HCT116 (cell line): Measurements from ENCODE around the gene MED26. TPM values are rescaled to one million over a fixed set of nuclear protein-coding genes. Genes with fewer than 3 reads are reported as not detected.

Source experiments
- ATAC-seq: fragments of 200-7000 bp; cut with Tn5 transposase; 2 replicates; pipeline ENCODE4 v1.9.1; 2020; ENCODE audit warnings: mild to moderate bottlenecking, moderate library complexity
- BruUV-seq: library from RNA; stranded (reverse); fragments of 400-500 nt; replicated peaks from 2 replicates; lab custom pipeline; 2021; lab: Mats Ljungman, UMichigan
- CTCF ChIA-PET: fragments of 300-600 bp; sonication (Branson Sonifier 250); formaldehyde crosslinking; loops from one replicate; lab custom pipeline; 2021; ENCODE audit warnings: antibody characterized with exemption; lab: Charles Lee
- POLR2A ChIA-PET: fragments of 300-600, 350-600 bp; sonication (Branson Sonifier 250); formaldehyde crosslinking; loops from one replicate; lab custom pipeline; 2021; ENCODE audit warnings: antibody characterized with exemption; lab: Charles Lee
- RAD21 ChIA-PET, 2 experiments: fragments of 300-600 bp; sonication (Branson Sonifier 250); formaldehyde crosslinking; loops; one replicate each; lab custom pipeline; 2023; ENCODE audit warnings: low total read pairs in 2 of 2; ENCODE audit not compliant: uncharacterized antibody in 2 of 2, unreplicated experiment in 2 of 2, low non-redundant PET in 1 of 2; lab: Charles Lee
- DNase-seq: peaks from one replicate; pipeline ENCODE4 v3.0.0-alpha.2; 2010; ENCODE audit warnings: low read depth, low spot score
- H2AFZ ChIP-seq: fragments of 200-600 bp; shearing (Covaris generic), sonication (generic); 2 replicates; pipeline ENCODE4 v1.6.1; 2017; ENCODE audit warnings: low read depth, mixed run types, mixed read lengths, antibody characterized with exemption, low read length; ENCODE audit not compliant: poor library complexity, severe bottlenecking
- H3K27ac ChIP-seq: 2 replicates; pipeline ENCODE4 v1.5.1; 2012; ENCODE audit warnings: low read depth, low read length
- H3K27me3 ChIP-seq: fragments of 200-600 bp; sonication (generic); 2 replicates; pipeline ENCODE4 v1.6.1; 2016; ENCODE audit warnings: mixed run types, low read length, mixed read lengths; ENCODE audit not compliant: insufficient read depth
- H3K36me3 ChIP-seq, 2 experiments: fragments of 200-500 bp in 1 of 2; fragments of 200-600 bp in 1 of 2; sonication (Bioruptor generic) in 1 of 2; sonication (generic) in 1 of 2; 2 replicates each; pipeline versions ENCODE4 v1.5.1 to v1.6.1; 2014 to 2016; ENCODE audit warnings: low read length in 2 of 2, inconsistent platforms in 1 of 2, mixed read lengths in 1 of 2, mixed run types in 1 of 2; ENCODE audit not compliant: insufficient read depth in 2 of 2, control insufficient read depth in 1 of 2
- H3K4me1 ChIP-seq, 2 experiments: fragments of 200-600 bp in 1 of 2; sonication (generic) in 1 of 2; 2 replicates each; pipeline versions ENCODE4 v1.5.1 to v1.6.1; 2012 to 2017; ENCODE audit warnings: low read length in 2 of 2, inconsistent platforms in 1 of 2, mild to moderate bottlenecking in 1 of 2, mixed read lengths in 1 of 2, mixed run types in 1 of 2, moderate library complexity in 1 of 2; ENCODE audit not compliant: insufficient read depth in 2 of 2, control insufficient read depth in 1 of 2
- H3K4me2 ChIP-seq: fragments of 200-600 bp; sonication (generic); 2 replicates; pipeline ENCODE4 v1.6.1; 2017; ENCODE audit warnings: mixed run types, low read length, mixed read lengths
- H3K4me3 ChIP-seq, 2 experiments: fragments of 200-600 bp in 1 of 2; sonication (generic) in 1 of 2; replicated peaks in 1 of 2; 2 replicates each; pipeline ENCODE4 v1.5.1; 2011 to 2016; ENCODE audit warnings: low read length in 2 of 2, control low read depth in 1 of 2, low read depth in 1 of 2, mild to moderate bottlenecking in 1 of 2, mixed read lengths in 1 of 2, mixed run types in 1 of 2
- H3K79me2 ChIP-seq: fragments of 200-600 bp; sonication (generic); 2 replicates; pipeline ENCODE4 v1.6.1; 2017; ENCODE audit warnings: mild to moderate bottlenecking, mixed run types, low read length, moderate library complexity, mixed read lengths; ENCODE audit not compliant: insufficient read depth
- H3K9ac ChIP-seq: fragments of 200-600 bp; sonication (generic); 2 replicates; pipeline ENCODE4 v1.6.1; 2016; ENCODE audit warnings: low read length, mixed read lengths
- H3K9me2 ChIP-seq: fragments of 200-600 bp; sonication (generic), shearing (Covaris generic); 2 replicates; pipeline ENCODE4 v1.6.1; 2017; ENCODE audit warnings: mixed run types, mild to moderate bottlenecking, moderate library complexity; ENCODE audit not compliant: insufficient read depth
- H3K9me3 ChIP-seq, 2 experiments: fragments of 200-500 bp in 1 of 2; fragments of 200-600 bp in 1 of 2; sonication (Bioruptor generic) in 1 of 2; sonication (generic) in 1 of 2; 2 replicates each; pipeline ENCODE4 v1.6.1; 2014 to 2017; ENCODE audit warnings: low read length in 2 of 2, mixed read lengths in 2 of 2, inconsistent platforms in 1 of 2, low read depth in 1 of 2, mild to moderate bottlenecking in 1 of 2, mixed run types in 1 of 2, moderate library complexity in 1 of 2; ENCODE audit not compliant: control insufficient read depth in 1 of 2, insufficient read depth in 1 of 2
- H4K20me1 ChIP-seq: fragments of 200-600 bp; sonication (generic), shearing (Covaris generic); 2 replicates; pipeline ENCODE4 v1.6.1; 2017; ENCODE audit warnings: mixed run types, mild to moderate bottlenecking, moderate library complexity; ENCODE audit not compliant: insufficient read depth
- CBX3 ChIP-seq: IDR thresholded peaks from 2 replicates; pipeline ENCODE4 v1.6.1; 2012; ENCODE audit warnings: low read depth
- EGR1 ChIP-seq: IDR thresholded peaks from 2 replicates; pipeline ENCODE4 v1.6.1; 2012; ENCODE audit warnings: low read depth
- FOSL1 ChIP-seq: IDR thresholded peaks from 2 replicates; pipeline ENCODE4 v1.6.1; 2012; ENCODE audit warnings: low read depth
- RAD21 ChIP-seq: IDR thresholded peaks from 2 replicates; pipeline ENCODE4 v1.6.1; 2012; ENCODE audit warnings: low read depth, mild to moderate bottlenecking
- SP1 ChIP-seq: IDR thresholded peaks from 2 replicates; pipeline ENCODE4 v1.6.1; 2012; ENCODE audit warnings: low read depth
- TCF7L2 ChIP-seq: IDR thresholded peaks from 2 replicates; pipeline ENCODE4 v1.7.0; 2011; ENCODE audit warnings: borderline replicate concordance, inconsistent platforms; ENCODE audit not compliant: insufficient read depth, insufficient read length; ENCODE audit errors: extremely low read depth
- YY1 ChIP-seq: IDR thresholded peaks from 2 replicates; pipeline ENCODE4 v1.6.1; 2011; ENCODE audit warnings: low read length, low read depth, moderate library complexity, mild to moderate bottlenecking; ENCODE audit not compliant: insufficient replicate concordance; ENCODE audit errors: extremely low read depth
- ZFX ChIP-seq: fragments of 450-650 bp; IDR thresholded peaks from 2 replicates; pipeline ENCODE4 v1.6.1; 2017
- ZNF274 ChIP-seq: fragments of 200-500 bp; sonication (Bioruptor generic); IDR thresholded peaks from 2 replicates; pipeline ENCODE4 v1.6.1; 2014; ENCODE audit warnings: mild to moderate bottlenecking, low read depth, low read length, inconsistent platforms
- intact Hi-C: fragments of 100-400 bp; cut with micrococcal nuclease; formaldehyde crosslinking; loops from 2 replicates; pipeline ENCODE4 v1.10.0; 2022
- total RNA-seq: library from RNA; stranded (reverse); gene quantifications from one replicate; pipeline ENCODE4 v1.2.1, GENCODE V29; 2021; ENCODE audit not compliant: unreplicated experiment
- TF ChIP-seq, protein P1 (sequence below): IDR thresholded peaks from 2 replicates; pipeline ENCODE4 v1.6.1; 2011; ENCODE audit warnings: mild to moderate bottlenecking, low read length, moderate library complexity; ENCODE audit not compliant: insufficient replicate concordance; ENCODE audit errors: extremely low read depth
- TF ChIP-seq, protein P2 (sequence below), 3 experiments: fragments of 200-600 bp in 1 of 3; sonication (generic) in 1 of 3; IDR thresholded peaks in 2 of 3; conservative IDR thresholded peaks in 1 of 3; 2 replicates each; pipeline ENCODE4 v1.5.1; 2012 to 2017; ENCODE audit warnings: low read depth in 2 of 3, low read length in 2 of 3, antibody characterized with exemption in 1 of 3, borderline replicate concordance in 1 of 3, control low read depth in 1 of 3, mild to moderate bottlenecking in 1 of 3, mixed read lengths in 1 of 3, mixed run types in 1 of 3, moderate library complexity in 1 of 3; ENCODE audit not compliant: insufficient read depth in 1 of 3
- TF ChIP-seq, protein P3 (sequence below): IDR thresholded peaks from 2 replicates; pipeline ENCODE4 v1.6.1; 2012; ENCODE audit warnings: low read depth

Gene MED26
- total RNA-seq, 1 experiment from 2014 or later, result 13.3 TPM

DNA sequence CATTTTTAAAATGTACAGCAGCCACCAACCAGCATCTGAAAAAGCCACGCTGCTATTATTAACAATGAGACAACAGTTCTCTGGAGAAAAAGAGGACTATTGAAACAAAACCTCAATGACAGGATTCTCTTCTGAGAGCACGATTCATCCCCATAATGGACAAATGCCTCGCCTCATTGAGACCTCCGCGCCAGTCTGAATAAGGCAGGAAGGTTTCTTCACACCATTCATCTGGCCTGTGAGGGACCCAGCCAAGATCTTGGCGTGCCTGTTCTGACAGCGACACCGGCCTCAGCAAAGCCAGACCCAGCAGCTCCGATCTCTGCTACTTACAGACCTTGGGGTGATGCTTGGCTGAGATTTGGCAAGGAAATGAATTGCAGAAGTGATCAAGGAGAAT is 17.1 kb upstream of the MED26 start:
- TF ChIP-seq TCF7L2 (no peak), ZNF274 (no peak), YY1 (no peak), RAD21 (no peak), SP1 (no peak), CBX3 (no peak), FOSL1 (no peak), ZFX (no peak), EGR1 (no peak)
- TF ChIP-seq, protein P1, sequence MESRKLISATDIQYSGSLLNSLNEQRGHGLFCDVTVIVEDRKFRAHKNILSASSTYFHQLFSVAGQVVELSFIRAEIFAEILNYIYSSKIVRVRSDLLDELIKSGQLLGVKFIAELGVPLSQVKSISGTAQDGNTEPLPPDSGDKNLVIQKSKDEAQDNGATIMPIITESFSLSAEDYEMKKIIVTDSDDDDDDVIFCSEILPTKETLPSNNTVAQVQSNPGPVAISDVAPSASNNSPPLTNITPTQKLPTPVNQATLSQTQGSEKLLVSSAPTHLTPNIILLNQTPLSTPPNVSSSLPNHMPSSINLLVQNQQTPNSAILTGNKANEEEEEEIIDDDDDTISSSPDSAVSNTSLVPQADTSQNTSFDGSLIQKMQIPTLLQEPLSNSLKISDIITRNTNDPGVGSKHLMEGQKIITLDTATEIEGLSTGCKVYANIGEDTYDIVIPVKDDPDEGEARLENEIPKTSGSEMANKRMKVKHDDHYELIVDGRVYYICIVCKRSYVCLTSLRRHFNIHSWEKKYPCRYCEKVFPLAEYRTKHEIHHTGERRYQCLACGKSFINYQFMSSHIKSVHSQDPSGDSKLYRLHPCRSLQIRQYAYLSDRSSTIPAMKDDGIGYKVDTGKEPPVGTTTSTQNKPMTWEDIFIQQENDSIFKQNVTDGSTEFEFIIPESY, result no peak
- TF ChIP-seq, protein P2, sequence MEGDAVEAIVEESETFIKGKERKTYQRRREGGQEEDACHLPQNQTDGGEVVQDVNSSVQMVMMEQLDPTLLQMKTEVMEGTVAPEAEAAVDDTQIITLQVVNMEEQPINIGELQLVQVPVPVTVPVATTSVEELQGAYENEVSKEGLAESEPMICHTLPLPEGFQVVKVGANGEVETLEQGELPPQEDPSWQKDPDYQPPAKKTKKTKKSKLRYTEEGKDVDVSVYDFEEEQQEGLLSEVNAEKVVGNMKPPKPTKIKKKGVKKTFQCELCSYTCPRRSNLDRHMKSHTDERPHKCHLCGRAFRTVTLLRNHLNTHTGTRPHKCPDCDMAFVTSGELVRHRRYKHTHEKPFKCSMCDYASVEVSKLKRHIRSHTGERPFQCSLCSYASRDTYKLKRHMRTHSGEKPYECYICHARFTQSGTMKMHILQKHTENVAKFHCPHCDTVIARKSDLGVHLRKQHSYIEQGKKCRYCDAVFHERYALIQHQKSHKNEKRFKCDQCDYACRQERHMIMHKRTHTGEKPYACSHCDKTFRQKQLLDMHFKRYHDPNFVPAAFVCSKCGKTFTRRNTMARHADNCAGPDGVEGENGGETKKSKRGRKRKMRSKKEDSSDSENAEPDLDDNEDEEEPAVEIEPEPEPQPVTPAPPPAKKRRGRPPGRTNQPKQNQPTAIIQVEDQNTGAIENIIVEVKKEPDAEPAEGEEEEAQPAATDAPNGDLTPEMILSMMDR (IDR thresholded peaks at IDR 0.05 in 2 of 3, conservative IDR thresholded peaks at IDR 0.05 in 1 of 3; ENCODE audit: borderline replicate concordance in 1 of 3, insufficient read depth in 1 of 3, low read depth in 2 of 3, low read length in 2 of 3), result no peak
- TF ChIP-seq, protein P3, sequence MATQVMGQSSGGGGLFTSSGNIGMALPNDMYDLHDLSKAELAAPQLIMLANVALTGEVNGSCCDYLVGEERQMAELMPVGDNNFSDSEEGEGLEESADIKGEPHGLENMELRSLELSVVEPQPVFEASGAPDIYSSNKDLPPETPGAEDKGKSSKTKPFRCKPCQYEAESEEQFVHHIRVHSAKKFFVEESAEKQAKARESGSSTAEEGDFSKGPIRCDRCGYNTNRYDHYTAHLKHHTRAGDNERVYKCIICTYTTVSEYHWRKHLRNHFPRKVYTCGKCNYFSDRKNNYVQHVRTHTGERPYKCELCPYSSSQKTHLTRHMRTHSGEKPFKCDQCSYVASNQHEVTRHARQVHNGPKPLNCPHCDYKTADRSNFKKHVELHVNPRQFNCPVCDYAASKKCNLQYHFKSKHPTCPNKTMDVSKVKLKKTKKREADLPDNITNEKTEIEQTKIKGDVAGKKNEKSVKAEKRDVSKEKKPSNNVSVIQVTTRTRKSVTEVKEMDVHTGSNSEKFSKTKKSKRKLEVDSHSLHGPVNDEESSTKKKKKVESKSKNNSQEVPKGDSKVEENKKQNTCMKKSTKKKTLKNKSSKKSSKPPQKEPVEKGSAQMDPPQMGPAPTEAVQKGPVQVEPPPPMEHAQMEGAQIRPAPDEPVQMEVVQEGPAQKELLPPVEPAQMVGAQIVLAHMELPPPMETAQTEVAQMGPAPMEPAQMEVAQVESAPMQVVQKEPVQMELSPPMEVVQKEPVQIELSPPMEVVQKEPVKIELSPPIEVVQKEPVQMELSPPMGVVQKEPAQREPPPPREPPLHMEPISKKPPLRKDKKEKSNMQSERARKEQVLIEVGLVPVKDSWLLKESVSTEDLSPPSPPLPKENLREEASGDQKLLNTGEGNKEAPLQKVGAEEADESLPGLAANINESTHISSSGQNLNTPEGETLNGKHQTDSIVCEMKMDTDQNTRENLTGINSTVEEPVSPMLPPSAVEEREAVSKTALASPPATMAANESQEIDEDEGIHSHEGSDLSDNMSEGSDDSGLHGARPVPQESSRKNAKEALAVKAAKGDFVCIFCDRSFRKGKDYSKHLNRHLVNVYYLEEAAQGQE, result no peak
- ChIA-PET RAD21 (no interaction called here), POLR2A (no interaction called here), CTCF (no interaction called here)
- H3K9me2 ChIP-seq, result no peaks in the 10 kb centered on the region
- no peak overlapping the region for H3K9ac ChIP-seq
- no peak overlapping the region for H2AFZ ChIP-seq
- ATAC-seq, result no peak
- no peaks in the 10 kb centered on the region for H3K4me1 ChIP-seq
- no peaks in the 10 kb centered on the region for H3K27me3 ChIP-seq
- BruUV-seq, result no TSS peak
- DNase-seq, result no peak
- no peak overlapping the region for H3K4me3 ChIP-seq
- H4K20me1 ChIP-seq, result no peaks in the 10 kb centered on the region
- intact Hi-C loops, result no loop called here
- H3K4me2 ChIP-seq, result no peak overlapping the region
- peaks cover 62% of the 10 kb centered on the region for H3K79me2 ChIP-seq
- H3K9me3 ChIP-seq, result no peaks in the 10 kb centered on the region
- no peak overlapping the region for H3K27ac ChIP-seq
- peaks cover 40 to 42% of the 10 kb centered on the region in 2 experiments for H3K36me3 ChIP-seq
